Measurements from ENCODE around the gene INHBC.
"Not testable (repeated sequence)": the region's sequence is repeated elsewhere in the genome, so short reads cannot be mapped to it uniquely, and the experiment has no call there.

Gene INHBC

DNA sequence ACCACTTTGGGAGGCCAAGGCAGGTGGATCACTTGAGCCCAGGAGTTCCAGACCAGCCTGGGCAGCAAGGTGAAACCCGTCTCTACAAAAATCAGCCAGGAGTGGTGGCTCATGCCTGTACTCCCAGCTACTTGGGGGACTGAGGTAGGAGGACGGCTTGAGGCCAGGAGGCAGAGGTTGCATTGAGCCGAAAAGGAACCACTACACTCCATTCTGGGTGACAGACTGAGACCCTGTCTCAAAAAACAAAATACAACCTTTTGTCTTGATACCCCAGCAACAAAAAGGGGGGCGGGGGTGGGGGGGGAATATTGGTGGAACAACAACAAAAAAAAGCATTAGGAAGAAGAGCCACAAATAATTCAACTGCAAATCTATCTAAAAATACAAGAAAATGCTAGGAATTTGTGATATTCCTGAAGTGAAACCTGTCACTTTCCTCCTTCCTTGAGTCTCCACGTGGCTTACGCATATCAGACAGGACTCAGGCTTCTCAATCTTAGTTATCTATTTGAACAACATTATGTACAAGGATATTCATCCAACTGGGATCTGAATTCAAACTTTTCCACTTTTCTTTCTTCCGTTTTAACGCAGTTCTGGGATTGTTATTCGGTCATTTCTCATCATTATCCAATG is 5.0 kb upstream of the INHBC start:
- no peak for DNase-seq (ENCODE audit: low spot score)

- DNase-seq (ENCODE audit: low spot score): no peak
Measured at GRCh38 chr12:57430112-57430930, 4.3 kb upstream of the INHBC start.

DNA sequence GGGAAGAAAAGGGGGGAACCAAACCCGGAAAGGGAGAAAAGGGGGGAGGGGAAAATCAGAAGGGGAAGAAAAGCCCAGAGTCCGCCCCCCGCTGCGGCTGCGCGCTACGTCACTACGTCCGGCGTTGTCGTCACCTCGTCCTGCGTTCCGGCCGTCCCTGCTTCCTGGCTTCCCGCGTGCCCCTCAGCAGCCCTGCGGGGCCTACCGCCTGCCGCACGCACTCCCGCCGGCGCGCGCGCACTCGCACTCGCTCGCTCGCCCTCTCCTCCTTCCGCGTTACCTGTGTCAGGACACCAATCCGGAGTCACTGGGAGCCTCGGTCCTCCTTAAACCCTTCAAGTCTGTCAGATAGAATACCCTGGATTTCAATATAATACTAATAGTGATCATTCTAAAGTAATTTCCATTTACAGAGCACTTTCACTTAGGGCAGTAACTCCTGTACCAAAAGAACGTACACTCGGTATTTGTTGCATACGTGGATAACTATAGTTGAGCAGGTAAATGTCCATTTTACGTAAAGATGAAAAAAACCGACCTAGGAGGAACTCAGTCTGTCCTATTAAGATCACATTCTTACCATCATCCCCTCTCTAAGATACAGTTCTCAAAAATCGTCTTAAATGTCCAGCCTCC is 3.5 kb upstream of the INHBC start, which contains the start of gene R3HDM2:
TSS of gene R3HDM2 (minus strand) at position 113 of the 636 bp plus-strand sequence. CDS start 120,615 bp downstream, outside the sequence.
- peak; percentile 94 for DNase-seq (ENCODE audit: low spot score)

DNA sequence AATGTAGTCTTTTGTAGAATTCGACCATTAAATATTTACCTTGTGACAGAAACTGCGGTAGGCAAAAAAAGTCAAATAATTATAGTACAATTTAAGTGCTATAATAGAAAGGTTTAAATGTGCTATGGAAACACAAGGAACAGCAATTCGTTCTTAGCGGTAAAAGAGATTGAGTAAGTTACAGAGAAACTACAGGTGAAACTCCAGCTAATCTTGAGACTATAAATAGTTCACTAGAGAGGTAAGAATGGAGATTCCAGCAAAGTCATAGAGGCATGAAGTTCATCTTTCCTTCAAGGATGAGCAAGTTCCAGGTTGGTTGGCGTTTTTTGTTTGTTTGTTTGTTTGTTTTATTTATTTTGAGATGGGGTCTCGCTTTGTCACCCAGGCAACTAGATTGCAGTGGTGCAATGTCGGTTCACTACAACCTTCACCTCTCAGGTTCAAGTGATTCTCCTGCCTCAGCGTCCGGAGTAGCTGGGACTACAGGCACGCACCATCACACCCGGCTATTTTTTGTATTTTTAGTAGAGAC is 2.9 kb upstream of the INHBC start:
- DNase-seq (ENCODE audit: low spot score): no peak

DNA sequence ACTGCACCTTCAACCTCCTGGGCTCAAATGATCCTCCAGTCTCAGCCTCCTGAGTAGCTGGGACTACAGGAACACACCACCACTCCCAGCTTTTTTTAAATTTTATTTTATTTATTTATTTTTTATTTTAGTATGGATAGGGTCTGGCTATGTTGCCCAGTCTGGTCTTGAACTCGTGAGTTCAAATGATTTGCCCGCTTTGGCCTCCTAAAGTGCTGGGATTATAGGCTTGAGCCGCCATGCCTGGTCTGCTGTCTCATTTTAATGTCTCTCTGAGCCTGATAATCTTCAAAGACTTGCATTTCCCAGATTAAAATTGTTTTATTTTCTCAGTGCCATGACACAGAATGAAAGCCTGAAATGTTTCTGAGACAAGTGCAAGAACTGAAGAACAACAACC is 1.2 kb upstream of the INHBC start:
- no peak for DNase-seq (ENCODE audit: low spot score)

GRCh38 chr12:57435293-57435692 is 709 bp downstream of the INHBC start:
- no peak for DNase-seq (ENCODE audit: low spot score)

DNA sequence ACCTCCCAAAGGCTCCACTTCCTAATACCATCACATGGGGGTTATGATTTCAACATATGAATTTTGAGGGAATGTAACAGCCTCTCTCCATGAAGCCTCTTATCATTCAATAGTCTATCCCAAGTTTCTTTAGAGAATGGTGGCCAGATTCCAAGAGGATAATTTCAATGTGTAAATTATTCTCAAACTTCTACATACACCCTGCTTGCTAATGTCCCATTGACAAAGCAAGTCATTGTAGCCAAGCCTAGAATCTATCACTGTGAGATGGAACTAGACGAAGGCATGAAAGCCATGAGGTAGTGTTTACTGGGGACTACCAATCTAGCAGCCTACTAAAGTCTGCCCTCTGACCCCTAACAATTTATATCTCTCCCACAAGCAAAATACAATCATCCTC is 3.8 kb downstream of the INHBC start:
- DNase-seq (ENCODE audit: low spot score): no peak

- no peak for DNase-seq (ENCODE audit: low spot score)
Measured at GRCh38 chr12:57439762-57440266, 5.2 kb downstream of the INHBC start.

- DNase-seq (ENCODE audit: low spot score): not testable (repeated sequence)
Measured at GRCh38 chr12:57441393-57441792, 6.8 kb downstream of the INHBC start.

DNA sequence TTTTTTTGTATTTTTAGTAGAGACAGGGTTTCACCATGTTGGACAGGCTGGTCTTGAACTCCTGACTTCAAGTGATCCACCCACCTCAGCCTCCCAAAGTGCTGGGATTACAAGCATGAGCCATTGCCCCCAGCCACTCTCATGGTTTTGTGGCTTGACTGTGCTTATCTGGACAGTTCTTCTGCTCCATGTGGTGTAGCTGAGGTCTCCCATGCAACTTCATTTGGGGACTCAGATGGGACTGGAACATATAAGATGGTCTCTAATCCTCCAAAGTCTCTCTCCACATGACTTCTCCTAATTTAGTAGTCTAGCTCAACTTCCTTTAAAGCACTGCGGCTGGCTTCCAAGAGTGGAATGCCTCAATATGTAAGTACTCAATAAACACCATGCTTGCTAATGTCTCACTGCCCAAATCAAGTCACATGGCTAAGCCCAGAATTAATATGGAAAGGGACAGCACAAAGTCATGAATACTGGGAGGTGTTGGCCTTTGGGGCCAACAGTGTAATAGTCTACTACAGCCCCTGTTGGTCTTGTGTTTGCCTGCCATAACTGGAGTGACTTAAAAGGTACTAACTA is 7.4 kb downstream of the INHBC start:
- DNase-seq (ENCODE audit: low spot score): no peak

- DNase-seq (ENCODE audit: low spot score): not testable (repeated sequence)
Measured at GRCh38 chr12:57444337-57444736, 9.8 kb downstream of the INHBC start.

DNA sequence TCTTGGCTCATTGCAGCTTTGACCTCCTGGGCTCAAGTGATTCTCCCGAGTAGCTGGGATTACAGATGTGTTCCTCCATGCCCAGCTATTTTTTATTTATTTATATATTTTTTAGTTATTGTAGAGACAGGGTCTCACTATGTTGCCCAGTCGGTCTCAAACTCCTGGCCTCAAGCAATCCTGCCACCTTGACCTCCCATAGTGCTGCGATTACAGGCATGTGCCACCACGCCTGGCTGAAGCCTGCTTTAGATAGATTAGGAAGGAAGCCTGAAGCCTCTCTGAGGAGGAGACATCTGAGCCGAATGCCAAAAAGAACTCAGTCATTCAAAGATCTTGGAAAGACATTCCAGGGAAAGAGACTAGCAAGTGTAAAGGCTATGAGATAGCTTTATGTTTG is 10.2 kb downstream of the INHBC start:
- no peak for DNase-seq (ENCODE audit: low spot score)

DNA sequence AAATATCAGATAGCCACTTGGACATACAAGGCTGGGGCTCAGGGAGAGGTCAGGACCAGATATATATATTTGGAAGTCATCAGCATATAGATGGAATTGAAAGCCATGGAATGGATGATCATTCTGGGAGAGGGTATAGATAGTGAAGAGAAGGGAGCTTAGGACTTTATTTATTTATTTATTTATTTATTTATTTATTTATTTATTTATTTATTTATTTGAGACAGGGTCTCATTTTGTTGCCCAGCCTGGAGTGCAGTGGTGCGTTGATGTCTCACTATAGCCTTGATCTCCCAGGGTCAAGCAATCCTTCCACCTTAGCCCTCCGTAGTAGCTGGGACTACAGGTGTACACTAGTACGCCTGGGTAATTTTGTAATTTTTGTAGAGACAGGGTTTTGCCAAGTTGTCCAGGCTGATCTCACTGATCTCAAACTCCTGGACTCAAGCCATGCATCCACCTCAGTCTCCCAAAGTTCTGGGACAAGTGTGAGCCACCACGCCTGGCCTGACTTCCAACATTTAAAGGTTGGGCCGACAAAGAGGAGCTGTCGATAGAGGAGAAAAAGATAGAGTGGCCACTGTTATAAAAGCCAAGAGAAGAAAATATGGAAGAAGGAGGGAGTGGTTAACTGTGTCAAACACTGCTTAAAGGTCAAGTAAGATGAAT is 11.8 kb downstream of the INHBC start:
- no peak for DNase-seq (ENCODE audit: low spot score)

GRCh38 chr12:57448669-57449068 is 14.1 kb downstream of the INHBC start:
- DNase-seq (ENCODE audit: low spot score): no peak

GRCh38 chr12:57449375-57449774 is 14.8 kb downstream of the INHBC start:
- no peak for DNase-seq (ENCODE audit: low spot score)

- no peak for DNase-seq (ENCODE audit: low spot score)
Measured at GRCh38 chr12:57450057-57450456, 15.5 kb downstream of the INHBC start.

DNA sequence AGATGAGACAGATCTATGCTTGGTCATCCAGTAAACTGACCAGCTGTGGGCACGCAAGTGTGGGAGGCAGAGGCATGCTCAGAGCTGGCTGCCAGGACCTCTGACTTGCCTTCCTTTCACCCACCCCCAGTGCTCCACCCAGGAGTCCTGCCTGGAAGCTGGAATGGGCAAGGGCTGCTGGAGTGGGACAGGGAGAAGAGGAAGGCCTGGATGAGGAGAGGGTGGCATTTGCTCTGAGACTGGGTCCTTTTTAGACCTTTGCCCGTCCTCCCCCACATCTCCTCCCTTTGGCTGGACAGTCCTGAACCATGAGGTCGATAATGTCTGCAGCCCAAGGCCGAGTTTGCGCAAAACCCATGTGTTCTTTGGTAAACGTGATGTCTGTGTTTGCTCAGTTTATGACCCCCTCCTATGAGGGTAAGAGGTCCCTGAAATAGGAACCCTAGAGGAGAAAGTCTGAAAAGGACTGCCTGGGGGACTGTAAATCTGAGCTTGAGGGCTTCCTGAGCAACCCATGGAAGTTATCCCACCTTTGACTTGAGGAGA is 16.7 kb downstream of the INHBC start:
- no peak for DNase-seq (ENCODE audit: low spot score)

DNA sequence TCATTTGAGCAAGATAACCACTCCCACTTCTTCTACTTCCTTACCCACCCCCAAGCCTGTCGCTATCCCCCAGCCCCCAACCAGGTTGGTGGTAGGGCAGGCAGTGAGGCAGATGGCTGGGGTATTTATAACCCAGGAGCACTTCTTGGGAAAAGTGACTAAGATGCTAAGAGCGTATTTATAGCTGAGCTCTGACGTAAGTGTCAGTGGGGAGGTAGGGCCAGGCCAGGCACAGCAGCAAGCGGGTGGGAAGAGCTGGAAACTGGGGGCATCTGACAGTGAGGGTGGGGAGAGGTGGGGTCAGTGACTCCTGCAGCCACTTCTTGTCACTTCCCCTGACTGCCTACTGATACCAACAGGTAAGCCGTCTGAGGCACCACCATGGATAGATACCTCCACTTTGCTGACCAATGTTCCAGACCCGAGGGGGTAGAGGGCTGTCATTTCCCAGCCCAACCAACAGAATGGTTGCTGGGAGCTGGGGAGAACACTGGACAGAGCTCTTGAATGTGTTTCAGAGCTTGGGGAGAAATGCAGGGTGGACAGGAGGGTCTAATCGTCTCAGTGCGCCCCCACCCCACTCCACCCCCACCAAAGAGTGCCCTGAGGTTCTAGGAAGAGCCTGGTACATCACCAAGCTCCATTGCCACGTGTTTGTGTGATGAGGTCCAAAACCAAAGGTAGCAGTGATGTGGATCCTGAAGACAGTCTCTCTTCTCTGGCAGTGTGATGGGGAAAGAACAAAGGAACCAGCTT is 17.8 kb downstream of the INHBC start:
- DNase-seq (ENCODE audit: low spot score): no peak

GRCh38 chr12:57452937-57453509 is 18.4 kb downstream of the INHBC start:
- peak; percentile 85 for DNase-seq (ENCODE audit: low spot score)

DNA sequence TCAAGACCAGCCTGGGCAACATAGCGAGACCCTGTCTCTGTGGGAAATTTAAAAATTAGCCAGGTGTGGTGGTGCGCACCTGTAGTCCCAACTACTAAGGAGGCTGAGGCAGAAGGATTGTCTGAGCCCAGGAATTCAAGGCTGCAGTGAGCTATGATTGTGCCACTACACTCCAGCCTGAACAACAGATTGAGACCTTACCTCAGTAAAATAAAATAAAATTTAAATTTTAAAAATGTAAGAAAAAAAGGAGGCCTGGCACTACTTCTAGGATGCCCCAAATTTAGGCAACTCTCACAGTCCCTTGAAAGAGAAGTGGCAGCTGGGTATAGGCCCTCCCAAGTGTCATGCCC is 19.6 kb downstream of the INHBC start:
- DNase-seq (ENCODE audit: low spot score): no peak
